Astrocyte (in vitro differentiated cells and primary cell): ENCODE measurements around the gene PPCS.

Experiments used
- CTCF ChIP-seq: IDR thresholded peaks from 2 replicates; pipeline ENCODE4 v1.5.1; 2011; ENCODE audit warnings: low read depth, mild to moderate bottlenecking, inconsistent platforms, low read length, moderate library complexity; ENCODE audit not compliant: insufficient read depth
- EZH2 ChIP-seq: IDR thresholded peaks from 2 replicates; pipeline ENCODE4 v1.6.1; 2012; ENCODE audit warnings: mild to moderate bottlenecking, low read length, inconsistent platforms; ENCODE audit not compliant: insufficient read depth

- no peak for TF ChIP-seq CTCF
- TF ChIP-seq EZH2 = no peak
These were observed 41.5 kb upstream of the PPCS start for GRCh38 chr1:42414551-42415496.
